ENCODE results near the gene TMEM238. TPM values are rescaled to one million over a fixed set of nuclear protein-coding genes. Genes with fewer than 3 reads are reported as not detected.

Gene TMEM238
- total RNA-seq, 1 donor from 2014 or later: 8.1 TPM

DNA sequence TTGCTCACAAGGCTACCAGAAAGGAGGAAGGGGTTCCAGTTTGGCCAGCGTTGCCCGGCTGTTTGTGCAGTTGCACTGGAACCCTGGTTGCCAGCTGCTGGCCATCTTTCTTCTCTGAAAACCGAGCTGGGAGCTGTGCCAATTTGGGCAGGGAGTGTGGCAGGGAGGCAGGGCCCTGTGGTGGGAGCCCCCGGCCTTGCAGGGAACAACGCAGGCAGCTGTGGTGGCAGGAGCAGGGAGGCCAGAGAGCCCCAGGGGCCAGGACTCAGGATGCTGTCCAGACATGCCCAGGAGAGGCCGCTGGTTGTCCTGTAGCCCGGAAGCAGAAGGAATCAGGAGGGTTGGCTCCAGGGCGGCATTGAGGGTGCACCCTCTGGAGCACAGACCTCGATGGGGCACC lies 39.6 kb downstream of the TMEM238 start:
- Mint-ChIP-seq H3K36me3 (peaks cover 4% of the 10 kb centered on the region), H3K4me3 (no peak overlapping the region), H3K9me3 (no peaks in the 10 kb centered on the region), H3K4me1 (ENCODE audit: unreplicated experiment) (peaks cover 18% of the 10 kb centered on the region), H3K27ac (no peak overlapping the region), H3K27me3 (no peaks in the 10 kb centered on the region)
- DNase-seq (ENCODE audit: extremely low spot score, unreplicated experiment): no peak
- TF ChIP-seq, protein P1, sequence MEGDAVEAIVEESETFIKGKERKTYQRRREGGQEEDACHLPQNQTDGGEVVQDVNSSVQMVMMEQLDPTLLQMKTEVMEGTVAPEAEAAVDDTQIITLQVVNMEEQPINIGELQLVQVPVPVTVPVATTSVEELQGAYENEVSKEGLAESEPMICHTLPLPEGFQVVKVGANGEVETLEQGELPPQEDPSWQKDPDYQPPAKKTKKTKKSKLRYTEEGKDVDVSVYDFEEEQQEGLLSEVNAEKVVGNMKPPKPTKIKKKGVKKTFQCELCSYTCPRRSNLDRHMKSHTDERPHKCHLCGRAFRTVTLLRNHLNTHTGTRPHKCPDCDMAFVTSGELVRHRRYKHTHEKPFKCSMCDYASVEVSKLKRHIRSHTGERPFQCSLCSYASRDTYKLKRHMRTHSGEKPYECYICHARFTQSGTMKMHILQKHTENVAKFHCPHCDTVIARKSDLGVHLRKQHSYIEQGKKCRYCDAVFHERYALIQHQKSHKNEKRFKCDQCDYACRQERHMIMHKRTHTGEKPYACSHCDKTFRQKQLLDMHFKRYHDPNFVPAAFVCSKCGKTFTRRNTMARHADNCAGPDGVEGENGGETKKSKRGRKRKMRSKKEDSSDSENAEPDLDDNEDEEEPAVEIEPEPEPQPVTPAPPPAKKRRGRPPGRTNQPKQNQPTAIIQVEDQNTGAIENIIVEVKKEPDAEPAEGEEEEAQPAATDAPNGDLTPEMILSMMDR (conservative IDR thresholded peaks at IDR 0.05): no peak

DNA sequence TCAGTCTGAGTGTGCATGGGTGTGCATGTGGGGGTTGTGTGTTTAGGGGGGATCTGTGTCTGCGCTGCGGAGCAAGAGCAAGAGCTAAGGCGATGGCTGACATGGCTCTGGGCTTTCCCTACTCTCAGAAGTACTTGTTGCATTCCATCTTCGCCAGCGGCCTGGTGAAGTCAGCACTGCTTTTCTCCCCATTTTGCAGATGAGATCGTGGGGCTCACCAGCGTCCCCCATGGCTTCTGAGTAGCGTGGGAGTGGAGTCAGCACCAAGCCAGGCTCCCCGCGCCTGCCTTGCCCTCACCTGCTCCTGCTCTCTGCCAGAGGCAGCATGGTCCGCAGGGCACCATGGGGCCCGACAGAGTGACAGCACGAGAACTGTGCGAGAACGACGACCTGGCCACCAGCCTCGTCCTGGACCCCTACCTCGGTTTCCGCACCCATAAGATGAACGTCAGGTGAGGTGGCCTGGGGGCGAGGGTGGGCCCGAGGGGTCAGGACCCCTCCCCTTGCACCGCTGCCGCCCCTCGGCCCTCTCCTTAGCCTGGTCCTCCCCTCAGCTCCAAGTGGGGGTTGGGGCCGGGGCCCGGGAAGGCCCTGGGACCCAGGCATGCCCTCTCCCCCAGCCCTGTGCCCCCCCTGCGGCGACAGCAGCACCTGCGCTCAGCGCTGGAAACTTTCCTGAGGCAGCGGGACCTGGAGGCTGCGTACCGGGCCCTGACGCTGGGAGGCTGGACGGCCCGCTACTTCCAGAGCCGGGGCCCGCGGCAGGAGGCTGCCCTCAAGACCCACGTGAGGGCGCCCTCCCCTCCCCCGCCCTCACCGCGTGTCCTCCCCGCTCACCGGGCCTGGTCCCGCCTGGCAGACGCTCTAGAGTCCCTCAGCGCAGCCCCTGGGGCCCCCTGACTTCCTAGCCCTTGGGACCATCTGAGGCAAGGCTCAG lies 42.2 kb downstream of the TMEM238 start:
- peak overlapping the region; percentile 62 for H3K27ac Mint-ChIP-seq
- peak overlapping the region; percentile 85 for H3K4me3 Mint-ChIP-seq
- peaks cover 3% of the 10 kb centered on the region for H3K27me3 Mint-ChIP-seq
- TF ChIP-seq, protein P1 (conservative IDR thresholded peaks at IDR 0.05): no peak
- H3K9me3 Mint-ChIP-seq: no peaks in the 10 kb centered on the region
- H3K36me3 Mint-ChIP-seq: peaks cover 4% of the 10 kb centered on the region
- peaks cover 19% of the 10 kb centered on the region for H3K4me1 Mint-ChIP-seq (ENCODE audit: unreplicated experiment)
- DNase-seq (ENCODE audit: extremely low spot score, unreplicated experiment): no peak

DNA sequence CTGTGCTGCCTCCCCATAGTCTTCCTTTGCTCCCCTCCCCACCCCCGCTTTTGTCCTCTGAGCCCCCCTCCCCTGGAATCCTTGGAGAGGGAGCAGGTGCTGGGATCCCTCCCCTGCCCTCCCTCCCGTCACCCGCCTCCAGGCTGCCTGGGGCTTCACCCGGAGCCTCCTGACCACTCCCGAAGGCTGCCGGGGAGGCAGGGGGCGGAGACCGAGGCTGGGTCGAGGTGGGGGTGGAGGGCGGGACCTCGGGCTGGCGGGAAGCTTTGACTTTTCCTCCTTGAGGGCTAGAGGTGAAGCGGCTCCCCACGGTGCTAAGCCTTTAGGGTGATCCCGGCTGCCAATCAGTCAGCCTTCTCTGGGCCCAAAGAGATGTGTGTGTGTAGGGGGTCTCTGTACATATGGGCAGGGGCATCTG lies 42.9 kb downstream of the TMEM238 start:
- H3K4me3 Mint-ChIP-seq: peak overlapping the region; percentile 88
- H3K27ac Mint-ChIP-seq: peak overlapping the region; percentile 68
- H3K36me3 Mint-ChIP-seq: peaks cover 4% of the 10 kb centered on the region
- H3K4me1 Mint-ChIP-seq (ENCODE audit: unreplicated experiment): peaks cover 19% of the 10 kb centered on the region
- H3K9me3 Mint-ChIP-seq: no peaks in the 10 kb centered on the region
- DNase-seq (ENCODE audit: extremely low spot score, unreplicated experiment): no peak
- TF ChIP-seq, protein P1 (conservative IDR thresholded peaks at IDR 0.05): no peak
- H3K27me3 Mint-ChIP-seq: peaks cover 3% of the 10 kb centered on the region

DNA sequence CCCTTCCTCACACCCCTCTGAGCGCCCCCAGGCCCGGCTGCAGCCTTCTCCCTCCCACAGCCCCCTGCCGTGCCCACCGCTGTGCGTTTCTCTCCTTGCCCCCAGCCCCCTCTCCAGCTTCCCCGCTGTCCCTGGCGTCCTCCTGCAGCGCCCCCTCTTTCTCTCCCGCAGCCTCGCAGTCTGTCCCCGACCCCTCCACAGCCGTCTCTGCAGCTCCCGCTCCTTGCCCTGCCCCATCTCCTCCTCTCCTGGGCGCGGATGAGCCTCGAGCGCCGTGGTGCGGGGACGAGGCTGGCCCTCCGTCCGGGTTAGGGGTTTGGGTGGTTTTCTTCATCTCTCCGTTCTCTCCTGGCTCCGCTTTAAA lies 43.3 kb downstream of the TMEM238 start:
- DNase-seq (ENCODE audit: extremely low spot score, unreplicated experiment): no peak
- Mint-ChIP-seq H3K9me3 (no peaks in the 10 kb centered on the region), H3K4me1 (ENCODE audit: unreplicated experiment) (peaks cover 19% of the 10 kb centered on the region), H3K27me3 (peaks cover 3% of the 10 kb centered on the region), H3K36me3 (peaks cover 4% of the 10 kb centered on the region), H3K27ac (peak overlapping the region; percentile 68), H3K4me3 (peak overlapping the region; percentile 88)
- TF ChIP-seq, protein P1 (conservative IDR thresholded peaks at IDR 0.05): no peak

DNA sequence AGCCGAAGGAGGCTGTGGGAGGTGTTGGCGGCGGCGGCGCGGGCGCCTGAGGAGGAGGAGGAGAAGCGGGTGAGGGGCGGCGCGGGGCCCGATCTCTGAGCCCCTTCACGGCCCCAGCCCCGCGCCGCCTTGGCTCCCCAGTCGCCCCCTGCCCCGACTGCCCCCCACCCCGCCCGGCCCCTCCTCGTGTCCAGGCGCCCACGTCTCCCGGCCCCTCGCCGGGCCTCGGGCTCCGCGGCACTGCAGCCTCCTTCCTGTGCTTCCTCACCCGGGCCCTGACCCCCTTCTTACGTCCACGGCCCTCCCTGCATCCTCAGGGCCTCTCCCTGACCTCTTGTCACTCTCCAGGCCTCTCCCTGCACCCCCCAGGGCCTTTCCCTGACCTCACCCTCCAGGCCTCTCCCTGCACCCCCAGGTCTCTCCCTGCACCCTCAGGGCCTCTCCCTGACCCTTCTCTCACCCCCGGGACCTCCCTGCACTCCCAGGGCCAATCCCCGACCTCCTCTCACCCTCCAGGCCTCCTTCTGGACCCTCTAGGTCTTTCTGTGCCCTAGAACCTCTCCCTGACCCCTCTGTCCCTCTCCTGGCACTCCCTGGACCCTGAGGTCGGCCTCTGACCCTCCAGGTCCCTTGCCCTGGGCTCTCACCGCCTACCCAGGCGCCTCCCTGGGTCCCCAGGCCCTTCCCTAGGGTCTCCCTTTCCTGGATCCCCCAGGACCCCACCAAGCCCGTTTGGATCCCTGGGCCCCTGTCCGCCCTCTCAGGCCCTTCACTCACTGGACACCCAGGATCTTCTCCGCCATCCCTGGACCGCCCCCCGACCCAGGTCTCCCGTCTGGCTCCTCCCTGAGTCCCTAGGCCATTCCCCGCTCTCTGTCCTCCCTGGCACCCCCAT lies 44.0 kb downstream of the TMEM238 start:
- Mint-ChIP-seq H3K27ac (peak overlapping the region; percentile 100), H3K9me3 (no peaks in the 10 kb centered on the region), H3K4me1 (ENCODE audit: unreplicated experiment) (peaks cover 13% of the 10 kb centered on the region), H3K4me3 (peak overlapping the region; percentile 100), H3K27me3 (peaks cover 3% of the 10 kb centered on the region), H3K36me3 (peaks cover 4% of the 10 kb centered on the region)
- DNase-seq (ENCODE audit: extremely low spot score, unreplicated experiment): no peak
- TF ChIP-seq, protein P1 (conservative IDR thresholded peaks at IDR 0.05): no peak
